Measurements from ENCODE around the gene ACBD6.
A peak's percentile ranks its signal among the peaks of the same experiment; 100 is the strongest.

ACBD6 gene

GRCh38 chr1:180345148-180345547 lies 157.2 kb downstream of the ACBD6 start:
- Histone ChIP-seq H3K9me2 (replicated peaks; ENCODE audit: control insufficient read depth, low read length) (no peaks in the 10 kb centered on the region), H3K36me3 (ENCODE audit: control insufficient read depth, low read length) (no peaks in the 10 kb centered on the region), H3K9me3 (ENCODE audit: control insufficient read depth, insufficient read depth, low read length) (no peaks in the 10 kb centered on the region), H3K27me3 (ENCODE audit: control insufficient read depth, low read length) (no peaks in the 10 kb centered on the region), H4K20me1 (ENCODE audit: control insufficient read depth, insufficient read depth, low read depth, low read length) (no peaks in the 10 kb centered on the region), H3K4me1 (ENCODE audit: control insufficient read depth, low read length) (peaks cover 24% of the 10 kb centered on the region), H3K79me2 (ENCODE audit: control insufficient read depth, low read length) (0 out of 2 replicates have a peak, but pooled peaks cover 3% of the 10 kb centered on the region), H3F3A (ENCODE audit: control insufficient read depth, insufficient read depth) (no peaks in the 10 kb centered on the region), H3K4me3 (ENCODE audit: low read length) (no peak overlapping the region), H3K27ac (ENCODE audit: low read depth, low read length) (peak overlapping the region; percentile 16; the same call in 1 of the 2 replicates), H3K4me2 (ENCODE audit: low read length) (peak overlapping the region; percentile 32; the same call in 1 of the 2 replicates)
- no peak for TF ChIP-seq CTCF (IDR thresholded peaks at IDR 0.05; ENCODE audit: low read depth, low read length, poor library complexity, severe bottlenecking)
- TF ChIP-seq EZH2phosphoT487 (IDR thresholded peaks at IDR 0.05; ENCODE audit: borderline replicate concordance, low read length): no peak

- no peaks in the 10 kb centered on the region for H3K9me2 ChIP-seq (replicated peaks; ENCODE audit: control insufficient read depth, low read length)
- H3K79me2 ChIP-seq (ENCODE audit: control insufficient read depth, low read length): 0 out of 2 replicates have a peak, but pooled peaks cover 3% of the 10 kb centered on the region
- no peaks in the 10 kb centered on the region for H3F3A ChIP-seq (ENCODE audit: control insufficient read depth, insufficient read depth)
- TF ChIP-seq EZH2phosphoT487 (IDR thresholded peaks at IDR 0.05; ENCODE audit: borderline replicate concordance, low read length): no peak
- no peak for TF ChIP-seq CTCF (IDR thresholded peaks at IDR 0.05; ENCODE audit: low read depth, low read length, poor library complexity, severe bottlenecking)
- H3K4me1 ChIP-seq (ENCODE audit: control insufficient read depth, low read length): peaks cover 24% of the 10 kb centered on the region
- peak overlapping the region; percentile 16; the same call in 1 of the 2 replicates for H3K27ac ChIP-seq (ENCODE audit: low read depth, low read length)
- peak overlapping the region; percentile 4 for H3K4me3 ChIP-seq (ENCODE audit: low read length)
- no peaks in the 10 kb centered on the region for H3K27me3 ChIP-seq (ENCODE audit: control insufficient read depth, low read length)
- no peaks in the 10 kb centered on the region for H3K36me3 ChIP-seq (ENCODE audit: control insufficient read depth, low read length)
- H3K4me2 ChIP-seq (ENCODE audit: low read length): peak overlapping the region; percentile 32
- no peaks in the 10 kb centered on the region for H4K20me1 ChIP-seq (ENCODE audit: control insufficient read depth, insufficient read depth, low read depth, low read length)
- no peaks in the 10 kb centered on the region for H3K9me3 ChIP-seq (ENCODE audit: control insufficient read depth, insufficient read depth, low read length)
Measured at GRCh38 chr1:180343921-180344769, 158.2 kb downstream of the ACBD6 start.

GRCh38 chr1:180327089-180327488 lies 175.3 kb downstream of the ACBD6 start:
- H3K27me3 ChIP-seq (ENCODE audit: control insufficient read depth, low read length): no peaks in the 10 kb centered on the region
- no peak overlapping the region for H3K27ac ChIP-seq (ENCODE audit: low read depth, low read length)
- no peaks in the 10 kb centered on the region for H3K9me2 ChIP-seq (replicated peaks; ENCODE audit: control insufficient read depth, low read length)
- no peak overlapping the region for H3K4me2 ChIP-seq (ENCODE audit: low read length)
- H3K4me1 ChIP-seq (ENCODE audit: control insufficient read depth, low read length): no peaks in the 10 kb centered on the region
- TF ChIP-seq CTCF (IDR thresholded peaks at IDR 0.05; ENCODE audit: low read depth, low read length, poor library complexity, severe bottlenecking): no peak
- no peak for TF ChIP-seq EZH2phosphoT487 (IDR thresholded peaks at IDR 0.05; ENCODE audit: borderline replicate concordance, low read length)
- 0 out of 2 replicates have a peak, but pooled peaks cover 2% of the 10 kb centered on the region for H3K79me2 ChIP-seq (ENCODE audit: control insufficient read depth, low read length)
- H4K20me1 ChIP-seq (ENCODE audit: control insufficient read depth, insufficient read depth, low read depth, low read length): no peaks in the 10 kb centered on the region
- H3K9me3 ChIP-seq (ENCODE audit: control insufficient read depth, insufficient read depth, low read length): no peaks in the 10 kb centered on the region
- H3K36me3 ChIP-seq (ENCODE audit: control insufficient read depth, low read length): no peaks in the 10 kb centered on the region; the same call in 1 of the 2 replicates
- no peak overlapping the region for H3K4me3 ChIP-seq (ENCODE audit: low read length)
- no peaks in the 10 kb centered on the region for H3F3A ChIP-seq (ENCODE audit: control insufficient read depth, insufficient read depth)

Measured in DOHH2 (cell line).